Activated CD4-positive, alpha-beta T cell treated with anti-CD3 and anti-CD28 coated beads for 36 hours (primary cell): ENCODE data around the gene ACOT7. TPM values are rescaled to one million over a fixed set of nuclear protein-coding genes. Genes with fewer than 3 reads are reported as not detected.

Experiments used
- ATAC-seq: fragments of 200-7000 bp; cut with Tn5 transposase; one replicate; pipeline ENCODE4 v1.10.0; 2021; ENCODE audit warnings: mild to moderate bottlenecking, moderate library complexity
- CTCF ChIA-PET: fragments of 350-600 bp; sonication (Branson Sonifier 250); formaldehyde crosslinking; loops from one replicate; lab custom pipeline; 2021; ENCODE audit warnings: antibody characterized with exemption; lab: Charles Lee
- POLR2A ChIA-PET: fragments of 350-600 bp; sonication (Branson Sonifier 250); formaldehyde crosslinking; loops from one replicate; lab custom pipeline; 2021; ENCODE audit warnings: antibody characterized with exemption, inconsistent platforms; lab: Charles Lee
- DNase-seq: peaks from one replicate; pipeline ENCODE4 v3.0.0-alpha.2; 2020
- H3K27ac Mint-ChIP-seq: one replicate; pipeline ENCODE4 v1.8.0; 2021; ENCODE audit warnings: mixed read lengths
- H3K27me3 Mint-ChIP-seq: one replicate; pipeline ENCODE4 v1.8.0; 2021; ENCODE audit warnings: mixed read lengths
- H3K36me3 Mint-ChIP-seq: one replicate; pipeline ENCODE4 v1.8.0; 2021; ENCODE audit warnings: low read depth, mixed read lengths
- H3K4me1 Mint-ChIP-seq: one replicate; pipeline ENCODE4 v1.8.0; 2021; ENCODE audit warnings: mixed read lengths
- H3K4me3 Mint-ChIP-seq: one replicate; pipeline ENCODE4 v1.8.0; 2021; ENCODE audit warnings: mild to moderate bottlenecking, moderate library complexity, mixed read lengths
- H3K9me3 Mint-ChIP-seq: one replicate; pipeline ENCODE4 v1.8.0; 2021; ENCODE audit warnings: low read depth, mixed read lengths
- intact Hi-C, 2 experiments: fragments of 100-400 bp; cut with DNase I in 1 of 2; cut with micrococcal nuclease in 1 of 2; formaldehyde crosslinking; loops; one replicate each; pipeline versions ENCODE4 v1.14.2 to v1.15.1; 2022 to 2024; cut with DNase I, micrococcal nuclease
- total RNA-seq, 2 experiments: library from RNA; stranded (reverse); gene quantifications; one replicate each; pipeline ENCODE4 v1.2.3, GENCODE V29; 2021

Gene ACOT7
- total RNA-seq, 2 experiments from 2014 or later = 93.8 to 99.2 TPM

- Mint-ChIP-seq H3K36me3 (no peaks in the 10 kb centered on the region), H3K4me1 (peaks cover 5% of the 10 kb centered on the region), H3K9me3 (no peaks in the 10 kb centered on the region), H3K27me3 (peaks cover 32% of the 10 kb centered on the region), H3K4me3 (no peak overlapping the region), H3K27ac (no peak overlapping the region)
- DNase-seq = no peak
- ATAC-seq = no peak
- intact Hi-C loops = no loop called here
- POLR2A ChIA-PET = interaction anchor here (0.5 kb wide), 1 partner anchor 36 kb away, joined by 3 read pairs; no protein-coding TSS in a partner anchor
- CTCF ChIA-PET = interaction anchor here (1.5 kb wide), 1 partner anchor 172 kb away, joined by 4 read pairs; no protein-coding TSS in a partner anchor
Observed at GRCh38 chr1:6251233-6251632, 142.3 kb downstream of the ACOT7 start.

GRCh38 chr1:6249739-6250689 is 143.6 kb downstream of the ACOT7 start:
- Mint-ChIP-seq H3K9me3 (no peaks in the 10 kb centered on the region), H3K27me3 (peaks cover 34% of the 10 kb centered on the region), H3K4me1 (peaks cover 7% of the 10 kb centered on the region), H3K27ac (no peak overlapping the region), H3K4me3 (no peak overlapping the region), H3K36me3 (no peaks in the 10 kb centered on the region)
- ChIA-PET CTCF (interaction anchor here (0.5 to 1.5 kb wide), 2 partner anchors 140 to 173 kb away, joined by 3 to 4 read pairs; no protein-coding TSS in a partner anchor), POLR2A (no interaction called here)
- intact Hi-C loops = loop anchor here (5.0 kb wide), 2 partner anchors 172 to 187 kb away; partner anchors contain the start of gene ESPN (in 1 of the 2)
- no peak for ATAC-seq
- DNase-seq = no peak

GRCh38 chr1:6248932-6249738 is 144.4 kb downstream of the ACOT7 start:
- ATAC-seq = no peak
- peaks cover 39% of the 10 kb centered on the region for H3K27me3 Mint-ChIP-seq
- intact Hi-C loops = loop anchor here (5.0 kb wide), 2 partner anchors 173 to 188 kb away; partner anchors contain the start of gene ESPN (in 1 of the 2)
- ChIA-PET CTCF (interaction anchor here (1.0 to 3.4 kb wide), 2 partner anchors 10 to 14 kb away, joined by 3 to 12 read pairs; partner anchors contain the start of gene ICMT), POLR2A (interaction anchor here (0.5 kb wide), 1 partner anchor 165 kb away, joined by 3 read pairs; no protein-coding TSS in a partner anchor)
- H3K9me3 Mint-ChIP-seq = no peaks in the 10 kb centered on the region
- no peak for DNase-seq
- H3K27ac Mint-ChIP-seq = no peak overlapping the region
- H3K4me3 Mint-ChIP-seq = no peak overlapping the region
- peaks cover 7% of the 10 kb centered on the region for H3K4me1 Mint-ChIP-seq
- H3K36me3 Mint-ChIP-seq = no peaks in the 10 kb centered on the region

GRCh38 chr1:6248161-6248776 is 145.3 kb downstream of the ACOT7 start:
- DNase-seq = no peak
- no peak for ATAC-seq
- CTCF ChIA-PET = interaction anchor here (0.8 to 6.1 kb wide), 10 partner anchors 9 to 173 kb away, joined by 3 to 35 read pairs (median 4); partner anchors contain the start of genes ACOT7, HES2 and ICMT
- H3K27me3 Mint-ChIP-seq = peaks cover 46% of the 10 kb centered on the region
- H3K4me3 Mint-ChIP-seq = no peak overlapping the region
- peaks cover 7% of the 10 kb centered on the region for H3K4me1 Mint-ChIP-seq
- intact Hi-C loops = loop anchor here (5.0 kb wide), 2 partner anchors 174 to 189 kb away; partner anchors contain the start of gene ESPN (in 1 of the 2)
- POLR2A ChIA-PET = interaction anchor here (0.5 kb wide), 1 partner anchor 166 kb away, joined by 3 read pairs; no protein-coding TSS in a partner anchor
- H3K9me3 Mint-ChIP-seq = no peaks in the 10 kb centered on the region
- no peak overlapping the region for H3K27ac Mint-ChIP-seq
- no peaks in the 10 kb centered on the region for H3K36me3 Mint-ChIP-seq

GRCh38 chr1:6247651-6248050 is 145.9 kb downstream of the ACOT7 start:
- H3K9me3 Mint-ChIP-seq = no peaks in the 10 kb centered on the region
- DNase-seq (no peak), ATAC-seq (no peak)
- H3K36me3 Mint-ChIP-seq = no peaks in the 10 kb centered on the region
- peaks cover 48% of the 10 kb centered on the region for H3K27me3 Mint-ChIP-seq
- no peak overlapping the region for H3K4me3 Mint-ChIP-seq
- POLR2A ChIA-PET = no interaction called here
- CTCF ChIA-PET = interaction anchor here (0.6 to 6.1 kb wide), 21 partner anchors 8 to 222 kb away, joined by 3 to 35 read pairs (median 5); partner anchors contain the start of genes ACOT7, GPR153, HES2 and ICMT
- intact Hi-C loops = loop anchor here (1.0 to 5.0 kb wide), 4 partner anchors 96 to 190 kb away; partner anchors contain the start of gene ESPN (in 1 of the 2)
- peaks cover 7% of the 10 kb centered on the region for H3K4me1 Mint-ChIP-seq
- no peak overlapping the region for H3K27ac Mint-ChIP-seq

GRCh38 chr1:6246497-6247467 is 146.8 kb downstream of the ACOT7 start:
- DNase-seq = peak; percentile 90
- Mint-ChIP-seq H3K27me3 (peaks cover 48% of the 10 kb centered on the region), H3K9me3 (no peaks in the 10 kb centered on the region), H3K4me3 (no peak overlapping the region), H3K27ac (peak overlapping the region; percentile 35), H3K36me3 (no peaks in the 10 kb centered on the region), H3K4me1 (peaks cover 7% of the 10 kb centered on the region)
- ChIA-PET POLR2A (interaction anchor here (0.5 kb wide), 1 partner anchor 387 kb away, joined by 6 read pairs; no protein-coding TSS in a partner anchor), CTCF (interaction anchor here (0.6 to 6.1 kb wide), 40 partner anchors 9 to 223 kb away, joined by 3 to 35 read pairs (median 4); partner anchors contain the start of genes ACOT7, GPR153, HES2 and ICMT)
- intact Hi-C loops = loop anchor here (1.0 to 5.0 kb wide), 9 partner anchors 14 to 229 kb away; partner anchors contain the start of genes ACOT7 (in 1 of the 2) and ESPN (in 1 of the 2)
- peak; percentile 70 for ATAC-seq

GRCh38 chr1:6245869-6246496 is 147.6 kb downstream of the ACOT7 start:
- Mint-ChIP-seq H3K36me3 (no peaks in the 10 kb centered on the region), H3K4me1 (peaks cover 11% of the 10 kb centered on the region), H3K4me3 (no peak overlapping the region), H3K27me3 (peaks cover 54% of the 10 kb centered on the region), H3K27ac (no peak overlapping the region), H3K9me3 (no peaks in the 10 kb centered on the region)
- DNase-seq (peak; percentile 73), ATAC-seq (no peak)
- POLR2A ChIA-PET = interaction anchor here (0.5 kb wide), 1 partner anchor 388 kb away, joined by 6 read pairs; no protein-coding TSS in a partner anchor
- CTCF ChIA-PET = interaction anchor here (0.6 to 6.1 kb wide), 30 partner anchors 8 to 221 kb away, joined by 3 to 35 read pairs (median 4); partner anchors contain the start of genes ACOT7, GPR153, HES2 and ICMT
- intact Hi-C loops = loop anchor here (1.0 to 5.0 kb wide), 12 partner anchors 14 to 229 kb away; partner anchors contain the start of genes ACOT7 (in 1 of the 2) and ESPN (in 1 of the 2)

- H3K36me3 Mint-ChIP-seq = no peaks in the 10 kb centered on the region
- POLR2A ChIA-PET = no interaction called here
- peak; percentile 90 for DNase-seq
- peaks cover 11% of the 10 kb centered on the region for H3K4me1 Mint-ChIP-seq
- CTCF ChIA-PET = interaction anchor here (0.6 to 6.1 kb wide), 14 partner anchors 7 to 219 kb away, joined by 3 to 35 read pairs (median 6); partner anchors contain the start of genes ACOT7, GPR153, HES2 and ICMT
- H3K27me3 Mint-ChIP-seq = peaks cover 53% of the 10 kb centered on the region
- no peaks in the 10 kb centered on the region for H3K9me3 Mint-ChIP-seq
- no peak overlapping the region for H3K27ac Mint-ChIP-seq
- ATAC-seq = peak; percentile 71
- intact Hi-C loops = loop anchor here (1.0 to 5.0 kb wide), 5 partner anchors 136 to 192 kb away; partner anchors contain the start of gene ESPN (in 1 of the 2)
- H3K4me3 Mint-ChIP-seq = no peak overlapping the region
Observed at GRCh38 chr1:6245086-6245868, 148.3 kb downstream of the ACOT7 start.
